ENCODE results near the gene GATA5. TPM values are rescaled to one million over a fixed set of nuclear protein-coding genes. Genes with fewer than 3 reads are reported as not detected.

Gene GATA5
- total RNA-seq, 1 experiment from 2014 or later = 0.55 TPM

- H3K27me3 ChIP-seq (ENCODE audit: control insufficient read depth, insufficient read depth, low read length) = peaks cover 8% of the 10 kb centered on the region; the same call in 1 of the 2 replicates
- H3K36me3 ChIP-seq (replicated peaks; ENCODE audit: control insufficient read depth, insufficient read depth, low read length) = no peaks in the 10 kb centered on the region
- peak; percentile 77 for DNase-seq
- no peak overlapping the region for H3K4me3 ChIP-seq (ENCODE audit: insufficient read depth, low read depth, low read length)
Measured at GRCh38 chr20:62487118-62487517, 11.3 kb upstream of the GATA5 start.

- no peak for DNase-seq
- Histone ChIP-seq H3K27me3 (ENCODE audit: control insufficient read depth, insufficient read depth, low read length) (peaks cover 13% of the 10 kb centered on the region; the same call in 1 of the 2 replicates), H3K36me3 (replicated peaks; ENCODE audit: control insufficient read depth, insufficient read depth, low read length) (no peaks in the 10 kb centered on the region), H3K4me3 (ENCODE audit: insufficient read depth, low read depth, low read length) (no peak overlapping the region)
Measured at GRCh38 chr20:62486484-62486883, 10.7 kb upstream of the GATA5 start.

- Histone ChIP-seq H3K27me3 (ENCODE audit: control insufficient read depth, insufficient read depth, low read length) (peaks cover 16% of the 10 kb centered on the region; the same call in 1 of the 2 replicates), H3K36me3 (replicated peaks; ENCODE audit: control insufficient read depth, insufficient read depth, low read length) (no peaks in the 10 kb centered on the region), H3K4me3 (ENCODE audit: insufficient read depth, low read depth, low read length) (no peak overlapping the region)
- no peak for DNase-seq
Measured at GRCh38 chr20:62485701-62486089, 9.9 kb upstream of the GATA5 start.

- Histone ChIP-seq H3K4me3 (ENCODE audit: insufficient read depth, low read depth, low read length) (no peak overlapping the region), H3K36me3 (replicated peaks; ENCODE audit: control insufficient read depth, insufficient read depth, low read length) (no peaks in the 10 kb centered on the region), H3K27me3 (ENCODE audit: control insufficient read depth, insufficient read depth, low read length) (peaks cover 16% of the 10 kb centered on the region; the same call in 1 of the 2 replicates)
- peak; percentile 77 for DNase-seq
Measured at GRCh38 chr20:62485062-62485700, 9.4 kb upstream of the GATA5 start.

GRCh38 chr20:62484478-62484877 is 8.7 kb upstream of the GATA5 start:
- no peak overlapping the region for H3K4me3 ChIP-seq (ENCODE audit: insufficient read depth, low read depth, low read length)
- DNase-seq = no peak
- no peaks in the 10 kb centered on the region for H3K36me3 ChIP-seq (replicated peaks; ENCODE audit: control insufficient read depth, insufficient read depth, low read length)
- H3K27me3 ChIP-seq (ENCODE audit: control insufficient read depth, insufficient read depth, low read length) = peaks cover 18% of the 10 kb centered on the region; the same call in 1 of the 2 replicates

- peaks cover 25% of the 10 kb centered on the region; the same call in 1 of the 2 replicates for H3K27me3 ChIP-seq (ENCODE audit: control insufficient read depth, insufficient read depth, low read length)
- no peak for DNase-seq
- H3K4me3 ChIP-seq (ENCODE audit: insufficient read depth, low read depth, low read length) = no peak overlapping the region
- H3K36me3 ChIP-seq (replicated peaks; ENCODE audit: control insufficient read depth, insufficient read depth, low read length) = no peaks in the 10 kb centered on the region
Measured at GRCh38 chr20:62483613-62484458, 8.0 kb upstream of the GATA5 start.

GRCh38 chr20:62482974-62483373 is 7.2 kb upstream of the GATA5 start:
- Histone ChIP-seq H3K27me3 (ENCODE audit: control insufficient read depth, insufficient read depth, low read length) (peaks cover 33% of the 10 kb centered on the region), H3K4me3 (ENCODE audit: insufficient read depth, low read depth, low read length) (no peak overlapping the region), H3K36me3 (replicated peaks; ENCODE audit: control insufficient read depth, insufficient read depth, low read length) (no peaks in the 10 kb centered on the region)
- DNase-seq = no peak

- H3K4me3 ChIP-seq (ENCODE audit: insufficient read depth, low read depth, low read length) = no peak overlapping the region
- DNase-seq = peak; percentile 83
- no peaks in the 10 kb centered on the region for H3K36me3 ChIP-seq (replicated peaks; ENCODE audit: control insufficient read depth, insufficient read depth, low read length)
- peaks cover 40% of the 10 kb centered on the region for H3K27me3 ChIP-seq (ENCODE audit: control insufficient read depth, insufficient read depth, low read length)
Measured at GRCh38 chr20:62482146-62482809, 6.5 kb upstream of the GATA5 start.

GRCh38 chr20:62481425-62482145 is 5.8 kb upstream of the GATA5 start:
- peaks cover 47% of the 10 kb centered on the region for H3K27me3 ChIP-seq (ENCODE audit: control insufficient read depth, insufficient read depth, low read length)
- no peak overlapping the region for H3K4me3 ChIP-seq (ENCODE audit: insufficient read depth, low read depth, low read length)
- DNase-seq = peak; percentile 77
- H3K36me3 ChIP-seq (replicated peaks; ENCODE audit: control insufficient read depth, insufficient read depth, low read length) = no peaks in the 10 kb centered on the region

GRCh38 chr20:62480318-62480717 is 4.5 kb upstream of the GATA5 start:
- no peak for DNase-seq
- Histone ChIP-seq H3K4me3 (ENCODE audit: insufficient read depth, low read depth, low read length) (no peak overlapping the region), H3K36me3 (replicated peaks; ENCODE audit: control insufficient read depth, insufficient read depth, low read length) (no peaks in the 10 kb centered on the region), H3K27me3 (ENCODE audit: control insufficient read depth, insufficient read depth, low read length) (peaks cover 57% of the 10 kb centered on the region)

- H3K4me3 ChIP-seq (ENCODE audit: insufficient read depth, low read depth, low read length) = no peak overlapping the region
- no peaks in the 10 kb centered on the region for H3K36me3 ChIP-seq (replicated peaks; ENCODE audit: control insufficient read depth, insufficient read depth, low read length)
- no peak for DNase-seq
- peaks cover 64% of the 10 kb centered on the region for H3K27me3 ChIP-seq (ENCODE audit: control insufficient read depth, insufficient read depth, low read length)
Measured at GRCh38 chr20:62479656-62480055, 3.9 kb upstream of the GATA5 start.

- Histone ChIP-seq H3K27me3 (ENCODE audit: control insufficient read depth, insufficient read depth, low read length) (peaks cover 69% of the 10 kb centered on the region), H3K36me3 (replicated peaks; ENCODE audit: control insufficient read depth, insufficient read depth, low read length) (no peaks in the 10 kb centered on the region), H3K4me3 (ENCODE audit: insufficient read depth, low read depth, low read length) (no peak overlapping the region)
- DNase-seq = no peak
Measured at GRCh38 chr20:62479156-62479555, 3.4 kb upstream of the GATA5 start.

- peak; percentile 85 for DNase-seq
- Histone ChIP-seq H3K36me3 (replicated peaks; ENCODE audit: control insufficient read depth, insufficient read depth, low read length) (no peaks in the 10 kb centered on the region), H3K4me3 (ENCODE audit: insufficient read depth, low read depth, low read length) (no peak overlapping the region), H3K27me3 (ENCODE audit: control insufficient read depth, insufficient read depth, low read length) (peaks cover 73% of the 10 kb centered on the region)
Measured at GRCh38 chr20:62477669-62478455, 2.1 kb upstream of the GATA5 start.

Data from H7 (cell line).